HG02798 (cell line): Measurements from ENCODE around the gene TAF1.
"Not testable (repeated sequence)": the region's sequence is repeated elsewhere in the genome, so short reads cannot be mapped to it uniquely, and the experiment has no call there.

ENCODE experiments used
- ATAC-seq: cut with Tn5 transposase; IDR thresholded peaks from one replicate; pipeline ENCODE4 v1.9.1; 2021; ENCODE audit warnings: mild to moderate bottlenecking; ENCODE audit not compliant: unreplicated experiment, poor library complexity

TAF1 gene

DNA sequence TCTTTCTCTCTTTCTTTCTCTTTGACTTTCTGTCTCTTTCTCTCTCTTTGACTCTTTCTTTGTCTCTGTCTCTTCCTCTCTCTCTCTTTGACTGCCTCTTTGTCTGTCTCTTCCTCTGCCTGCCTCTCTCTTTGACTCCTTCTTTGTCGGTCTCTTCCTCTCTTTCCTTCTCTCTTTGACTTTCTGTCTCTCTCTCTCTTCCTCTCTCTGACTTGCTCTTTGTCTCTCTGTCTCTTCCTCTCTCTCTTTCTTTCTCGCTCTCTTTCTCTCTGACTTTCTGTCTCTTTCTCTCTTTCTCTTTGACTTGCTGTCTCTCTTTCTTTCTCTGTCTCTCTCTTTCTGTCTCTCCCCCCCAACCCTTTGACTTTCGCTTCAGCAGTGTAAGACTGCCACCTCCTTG is 130.3 kb downstream of the TAF1 start:
- no peak for ATAC-seq

- not testable (repeated sequence) for ATAC-seq
Measured at GRCh38 chrX:71502080-71502479, 135.9 kb downstream of the TAF1 start.

DNA sequence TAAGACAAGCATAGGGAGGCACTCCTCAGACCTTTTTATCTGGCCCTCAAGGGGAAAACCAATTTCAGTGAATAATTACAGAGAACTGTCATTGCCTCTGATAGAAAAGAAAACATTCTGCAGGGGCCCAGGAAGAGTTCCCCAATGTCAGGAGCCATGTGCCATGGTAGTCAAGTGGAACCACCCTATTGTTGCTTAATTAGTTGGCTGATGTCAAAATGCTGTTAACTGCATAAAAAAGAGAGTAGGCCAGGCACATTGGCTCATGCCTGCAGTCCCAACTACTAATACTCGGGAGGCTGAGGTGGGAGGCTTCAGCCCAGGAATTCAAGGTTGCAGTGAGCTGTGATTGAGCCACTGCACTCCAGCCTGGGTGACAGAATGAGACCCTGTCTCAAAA is 138.2 kb downstream of the TAF1 start:
- ATAC-seq, result no peak

DNA sequence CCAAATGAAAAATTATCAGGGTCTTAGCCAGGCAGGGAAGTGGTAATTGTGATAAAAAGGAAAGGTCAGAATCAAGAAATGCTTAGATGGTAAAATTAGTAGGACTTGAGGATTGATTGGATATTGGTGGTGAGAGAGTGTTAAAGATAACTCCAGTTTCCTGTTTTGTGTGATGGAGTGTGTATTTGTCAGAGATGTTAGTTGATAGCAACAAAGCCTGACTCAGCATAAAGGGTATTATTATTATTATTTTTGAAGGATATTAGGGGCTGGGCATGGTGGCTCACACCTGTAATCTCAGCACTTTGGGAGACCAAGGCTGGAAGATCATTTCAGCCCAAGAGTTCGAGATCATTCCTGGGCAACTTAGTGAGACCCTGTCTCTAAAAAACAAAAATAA is 143.1 kb downstream of the TAF1 start:
- no peak for ATAC-seq

DNA sequence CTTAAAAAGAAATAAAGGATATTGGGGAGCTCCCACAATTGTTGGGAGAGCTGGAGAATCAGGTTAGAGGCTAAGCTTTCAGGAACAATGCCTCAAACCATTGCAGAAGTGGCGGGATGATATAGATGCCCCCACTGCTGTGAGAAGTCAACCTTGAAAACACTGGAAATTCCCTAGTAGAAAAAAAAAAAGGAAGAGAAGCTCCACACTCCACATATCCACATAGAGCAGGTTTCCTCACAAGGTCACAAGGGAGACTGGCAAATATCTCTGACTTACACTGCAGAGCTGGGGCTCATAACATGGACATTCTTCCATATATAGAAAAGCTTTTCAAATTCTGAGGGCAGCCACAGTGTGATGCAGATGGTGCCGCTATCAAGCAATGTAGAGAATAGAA is 144.0 kb downstream of the TAF1 start:
- ATAC-seq, result no peak

DNA sequence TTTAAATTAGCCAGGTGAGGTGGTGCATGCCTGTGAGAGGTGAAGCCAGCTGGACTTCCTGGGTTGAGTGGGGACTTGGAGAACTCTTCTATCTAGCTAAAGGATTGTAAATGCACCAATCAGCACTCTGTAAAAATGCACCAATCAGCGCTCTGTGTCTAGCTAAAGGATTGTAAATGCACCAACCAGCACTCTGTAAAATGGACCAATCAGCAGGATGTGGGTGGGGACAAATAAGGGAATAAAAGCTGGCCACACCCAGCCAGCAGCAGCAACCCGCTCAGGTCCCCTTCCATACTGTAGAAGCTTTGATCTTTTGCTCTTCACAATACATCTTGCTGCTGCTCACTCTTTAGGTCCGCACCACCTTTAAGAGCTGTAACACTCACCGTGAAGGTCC is 147.6 kb downstream of the TAF1 start:
- not testable (repeated sequence) for ATAC-seq

- peak; percentile 86 for ATAC-seq
Measured at GRCh38 chrX:71514367-71515037, 148.3 kb downstream of the TAF1 start.

- no peak for ATAC-seq
Measured at GRCh38 chrX:71515038-71515396, 148.9 kb downstream of the TAF1 start.
